Natural killer cell (primary cell): ENCODE measurements around the gene ALOX12B. TPM values are rescaled to one million over a fixed set of nuclear protein-coding genes. Genes with fewer than 3 reads are reported as not detected.

Source experiments
- ATAC-seq, 3 donors: fragments of 150-1000 bp in 2 of 3; fragments of 200-7000 bp in 1 of 3; cut with Tn5 transposase; 1 replicate in 1 of 3; 2 replicates in 2 of 3; pipeline ENCODE4 v1.10.0; 2021; ENCODE audit warnings: mild to moderate bottlenecking in 2 of 3, moderate library complexity in 2 of 3
- DNase-seq, 2 donors: peaks; one replicate each; pipeline versions ENCODE4 v3.0.0 to v3.0.0-alpha.2; 2013 to 2021; ENCODE audit warnings: mixed read lengths in 1 of 2
- H3K27ac ChIP-seq: one replicate; pipeline ENCODE4 v1.5.1; 2013; ENCODE audit warnings: mild to moderate bottlenecking, low read length
- H3K27me3 ChIP-seq: one replicate; pipeline ENCODE4 v1.6.1; 2013; ENCODE audit warnings: low read length; ENCODE audit not compliant: control insufficient read depth, insufficient read depth
- H3K36me3 ChIP-seq: one replicate; pipeline ENCODE4 v1.6.1; 2013; ENCODE audit warnings: low read length; ENCODE audit not compliant: control insufficient read depth, insufficient read depth
- H3K4me1 ChIP-seq: one replicate; pipeline ENCODE4 v1.6.1; 2013; ENCODE audit warnings: low read length; ENCODE audit not compliant: control insufficient read depth, insufficient read depth
- H3K4me3 ChIP-seq: one replicate; pipeline ENCODE4 v1.5.1; 2013; ENCODE audit warnings: low read length
- H3K9me3 ChIP-seq: one replicate; pipeline ENCODE4 v1.6.1; 2013; ENCODE audit warnings: low read length; ENCODE audit not compliant: control insufficient read depth, insufficient read depth
- H3K27ac Mint-ChIP-seq, 2 donors: one replicate each; pipeline ENCODE4 v1.8.0; 2022; ENCODE audit warnings: mild to moderate bottlenecking in 2 of 2, mixed read lengths in 2 of 2, moderate library complexity in 1 of 2
- H3K27me3 Mint-ChIP-seq, 2 donors: one replicate each; pipeline ENCODE4 v1.8.0; 2022; ENCODE audit warnings: low read depth in 2 of 2, mixed read lengths in 2 of 2
- H3K36me3 Mint-ChIP-seq: one replicate; pipeline ENCODE4 v1.8.0; 2022; ENCODE audit warnings: mixed read lengths
- H3K4me1 Mint-ChIP-seq, 2 donors: one replicate each; pipeline ENCODE4 v1.8.0; 2022; ENCODE audit warnings: mixed read lengths in 2 of 2
- H3K4me3 Mint-ChIP-seq: one replicate; pipeline ENCODE4 v1.8.0; 2022; ENCODE audit warnings: mild to moderate bottlenecking, moderate library complexity, mixed read lengths
- H3K9me3 Mint-ChIP-seq, 2 donors: one replicate each; pipeline ENCODE4 v1.8.0; 2022; ENCODE audit warnings: mixed read lengths in 2 of 2
- WGBS: methylation state at CpG from one replicate; pipeline ENCODE4 v1.1.7; 2013; ENCODE audit warnings: missing lambda C conversion rate; ENCODE audit not compliant: insufficient coverage; 5-methylcytosine and 5-hydroxymethylcytosine counted together
- intact Hi-C: fragments of 100-400 bp; cut with micrococcal nuclease; formaldehyde crosslinking; loops from one replicate; pipeline ENCODE4 v1.14.2; 2022
- total RNA-seq, 4 donors: library from RNA; stranded (reverse); fragments of 120-200 nt in 1 of 4; gene quantifications; one replicate each; pipeline versions ENCODE4 v1.2.3 to v1.2.4, GENCODE V29; 2013 to 2022
- TF ChIP-seq, protein P1 (sequence below): fragments of 200-600 bp; IDR thresholded peaks from one replicate; pipeline ENCODE4 v1.8.0; 2022; ENCODE audit warnings: antibody characterized with exemption

Gene ALOX12B
- total RNA-seq, 3 donors from 2014 or later (not counting 1 experiment from before 2014, with no cell fraction given): 0.29 to 0.58 (median 0.56) TPM

DNA sequence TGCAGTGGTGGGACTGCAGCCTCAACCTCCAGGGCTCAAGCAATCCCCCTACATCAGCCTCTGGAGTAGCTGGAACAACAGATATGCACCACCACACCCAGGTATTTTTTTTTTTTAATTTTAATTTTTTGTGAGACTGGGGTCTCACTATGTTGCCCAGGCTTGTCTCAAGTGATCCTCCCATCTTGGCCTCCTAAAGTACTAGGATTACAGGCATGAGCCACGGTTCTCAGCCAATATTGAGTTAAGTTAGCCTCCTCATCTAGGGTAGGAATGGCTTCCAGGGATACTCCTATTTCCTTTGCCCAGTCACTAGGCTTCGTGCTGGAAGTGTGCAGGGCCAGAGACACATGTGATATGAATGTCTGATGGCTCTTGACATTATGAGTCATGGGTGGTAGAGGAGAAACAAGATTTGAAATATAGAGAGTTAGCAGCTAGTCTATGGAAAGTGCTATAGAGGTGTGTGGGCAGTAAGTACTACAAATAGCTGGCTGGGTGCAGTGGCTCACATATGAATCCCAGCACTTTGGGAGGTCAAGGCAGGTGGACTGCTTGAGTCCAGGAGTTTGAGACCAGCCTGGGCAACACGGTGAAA, 44.4 kb upstream of the ALOX12B start:
- Histone ChIP-seq H3K27ac (no peak overlapping the region), H3K36me3 (no peaks in the 10 kb centered on the region), H3K4me1 (peaks cover 4% of the 10 kb centered on the region), H3K27me3 (no peaks in the 10 kb centered on the region), H3K4me3 (no peak overlapping the region), H3K9me3 (no peaks in the 10 kb centered on the region)
- DNase-seq: no peak
- Mint-ChIP-seq H3K27me3 (peaks cover 16% of the 10 kb centered on the region in 2 donors), H3K36me3 (no peaks in the 10 kb centered on the region), H3K27ac (no peak overlapping the region), H3K9me3 (no peaks in the 10 kb centered on the region), H3K4me3 (no peak overlapping the region), H3K4me1 (peaks cover 5% of the 10 kb centered on the region in 2 donors)
- no peak for ATAC-seq
- 86% methylated on average over 3 of the region's 3 CpGs for WGBS
- TF ChIP-seq, protein P1, sequence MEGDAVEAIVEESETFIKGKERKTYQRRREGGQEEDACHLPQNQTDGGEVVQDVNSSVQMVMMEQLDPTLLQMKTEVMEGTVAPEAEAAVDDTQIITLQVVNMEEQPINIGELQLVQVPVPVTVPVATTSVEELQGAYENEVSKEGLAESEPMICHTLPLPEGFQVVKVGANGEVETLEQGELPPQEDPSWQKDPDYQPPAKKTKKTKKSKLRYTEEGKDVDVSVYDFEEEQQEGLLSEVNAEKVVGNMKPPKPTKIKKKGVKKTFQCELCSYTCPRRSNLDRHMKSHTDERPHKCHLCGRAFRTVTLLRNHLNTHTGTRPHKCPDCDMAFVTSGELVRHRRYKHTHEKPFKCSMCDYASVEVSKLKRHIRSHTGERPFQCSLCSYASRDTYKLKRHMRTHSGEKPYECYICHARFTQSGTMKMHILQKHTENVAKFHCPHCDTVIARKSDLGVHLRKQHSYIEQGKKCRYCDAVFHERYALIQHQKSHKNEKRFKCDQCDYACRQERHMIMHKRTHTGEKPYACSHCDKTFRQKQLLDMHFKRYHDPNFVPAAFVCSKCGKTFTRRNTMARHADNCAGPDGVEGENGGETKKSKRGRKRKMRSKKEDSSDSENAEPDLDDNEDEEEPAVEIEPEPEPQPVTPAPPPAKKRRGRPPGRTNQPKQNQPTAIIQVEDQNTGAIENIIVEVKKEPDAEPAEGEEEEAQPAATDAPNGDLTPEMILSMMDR: no peak
- intact Hi-C loops: no loop called here

DNA sequence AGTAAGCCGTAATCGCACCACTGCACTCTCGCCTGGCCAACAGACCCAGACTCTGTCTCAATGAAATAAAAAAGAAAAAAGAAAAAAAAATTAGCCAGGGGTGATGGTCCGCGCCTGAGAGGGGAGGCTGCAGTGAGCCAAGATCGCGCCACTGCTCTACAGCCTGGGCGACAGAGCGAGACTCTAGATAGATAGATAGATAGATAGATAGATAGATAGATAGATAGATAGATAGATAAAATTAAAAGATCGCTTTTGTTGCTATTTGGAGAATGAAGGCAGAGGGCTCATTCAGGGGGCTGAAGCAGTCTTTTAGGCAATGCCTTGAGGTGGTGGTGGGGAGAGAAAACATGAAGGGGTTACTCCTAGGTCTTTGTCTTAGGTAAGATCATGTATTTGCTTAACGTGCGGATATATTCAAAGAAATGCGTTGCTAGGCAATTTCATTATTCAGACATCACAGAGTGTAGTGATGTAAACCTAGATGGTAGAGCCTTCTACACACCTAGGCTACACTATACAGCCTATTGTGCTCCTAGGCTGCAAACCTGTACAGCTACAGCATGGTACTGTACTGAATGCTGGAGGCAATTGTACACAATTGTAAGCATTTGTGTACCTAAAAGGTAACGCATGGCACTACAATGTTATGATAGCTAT, 40.7 kb upstream of the ALOX12B start:
- no peaks in the 10 kb centered on the region for H3K36me3 Mint-ChIP-seq
- H3K4me1 Mint-ChIP-seq: peaks cover 40 to 42% of the 10 kb centered on the region in 2 donors
- Histone ChIP-seq H3K4me3 (no peak overlapping the region), H3K36me3 (no peaks in the 10 kb centered on the region), H3K4me1 (peaks cover 40% of the 10 kb centered on the region), H3K27me3 (peaks cover 21% of the 10 kb centered on the region), H3K27ac (no peak overlapping the region), H3K9me3 (no peaks in the 10 kb centered on the region)
- H3K27ac Mint-ChIP-seq: no peak overlapping the region
- intact Hi-C loops: no loop called here
- H3K9me3 Mint-ChIP-seq: peaks cover 0 to 2% of the 10 kb centered on the region in 2 donors
- DNase-seq (no peak), ATAC-seq (no peak)
- 89% methylated on average over 13 of the region's 14 CpGs for WGBS
- H3K4me3 Mint-ChIP-seq: no peak overlapping the region
- H3K27me3 Mint-ChIP-seq: peaks cover 37 to 47% of the 10 kb centered on the region in 2 donors
- TF ChIP-seq, protein P1: no peak

DNA sequence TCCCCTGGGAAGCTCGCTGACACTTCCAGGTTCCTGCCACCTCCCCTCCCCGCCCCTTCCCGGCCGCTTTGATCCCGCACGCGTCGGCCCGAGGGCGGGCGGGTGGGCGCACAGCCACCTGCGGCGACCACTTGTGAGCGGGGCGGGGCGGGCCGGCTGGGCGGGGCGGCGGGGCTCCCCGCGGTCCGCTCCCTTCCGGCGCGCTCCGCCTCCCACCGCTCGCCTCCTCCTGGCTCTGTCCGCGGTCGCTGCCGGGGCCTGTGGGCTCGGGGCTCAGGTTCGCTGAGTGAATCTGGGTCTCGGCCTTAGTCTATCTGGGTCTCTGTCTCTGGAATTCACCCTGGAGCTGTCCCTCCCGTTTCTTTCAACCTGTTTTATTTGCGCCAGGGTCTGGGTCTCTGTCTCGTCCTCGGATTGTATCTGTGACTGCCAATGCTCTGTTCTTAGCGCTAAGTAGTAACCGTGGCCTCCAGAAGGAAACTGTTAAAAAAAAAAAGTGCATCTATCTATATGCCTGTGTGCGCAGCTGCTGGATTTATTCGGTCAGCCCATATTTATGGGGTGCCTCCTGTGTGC, 39.1 kb upstream of the ALOX12B start:
- Mint-ChIP-seq H3K9me3 (peaks cover 0 to 2% of the 10 kb centered on the region in 2 donors), H3K27me3 (peaks cover 42 to 52% of the 10 kb centered on the region in 2 donors), H3K4me3 (peak overlapping the region; percentile 96), H3K27ac (peak overlapping the region; percentile 95 to 98), H3K4me1 (peaks cover 50 to 53% of the 10 kb centered on the region in 2 donors), H3K36me3 (no peaks in the 10 kb centered on the region)
- Histone ChIP-seq H3K9me3 (no peaks in the 10 kb centered on the region), H3K27me3 (peaks cover 33% of the 10 kb centered on the region), H3K4me3 (peak overlapping the region; percentile 57), H3K27ac (peak overlapping the region; percentile 21), H3K4me1 (peaks cover 54% of the 10 kb centered on the region), H3K36me3 (no peaks in the 10 kb centered on the region)
- intact Hi-C loops: no loop called here
- TF ChIP-seq, protein P1: no peak
- under 1% methylated on average over 45 of the region's 45 CpGs for WGBS
- ATAC-seq: peak; percentile 34 to 50 (median 46)
- DNase-seq: peak in 1 of 2 donors; percentile 71
